Astrocyte of the cerebellum (primary cell): Measurements from ENCODE around the gene SOCS1.

Experiments used
- DNase-seq: peaks from one replicate; pipeline ENCODE4 v3.0.0-alpha.2; 2011; ENCODE audit warnings: low read depth
- H3K4me3 ChIP-seq: 2 replicates; pipeline ENCODE4 v1.5.1; 2011; ENCODE audit warnings: mild to moderate bottlenecking, low read depth, low read length, moderate library complexity
- CTCF ChIP-seq: IDR thresholded peaks from 2 replicates; pipeline ENCODE4 v1.5.1; 2012; ENCODE audit warnings: low read length, low read depth, moderate library complexity, mild to moderate bottlenecking; ENCODE audit errors: missing control alignments
- in situ Hi-C: cut with HindIII; loops from 2 replicates; pipeline ENCODE4 v1.10.0; 2017; ENCODE audit warnings: low sequenced_read_pairs

The SOCS1 gene

GRCh38 chr16:11276143-11276895 is 20.3 kb upstream of the SOCS1 start, which contains the start of gene PRM2:
Gene PRM2 (minus strand): TSS chr16:11276480. CDS start chr16:11276370, 110 bp downstream.
- in situ Hi-C loops = loop anchor here (5.0 kb wide), 1 partner anchor 76 kb away; no protein-coding TSS in a partner anchor
- no peak within 1 kb of the TSS for H3K4me3 ChIP-seq
- TF ChIP-seq CTCF = no peak
- no peak for DNase-seq

GRCh38 chr16:11274964-11275363 is 19.0 kb upstream of the SOCS1 start:
- no peak for TF ChIP-seq CTCF
- in situ Hi-C loops = loop anchor here (5.0 kb wide), 1 partner anchor 77 kb away; no protein-coding TSS in a partner anchor
- no peak for DNase-seq
- no peak overlapping the region for H3K4me3 ChIP-seq

GRCh38 chr16:11273721-11274324 is 17.8 kb upstream of the SOCS1 start:
- no peak for TF ChIP-seq CTCF
- in situ Hi-C loops = no loop called here
- no peak overlapping the region for H3K4me3 ChIP-seq
- no peak for DNase-seq

GRCh38 chr16:11272921-11273720 is 17.1 kb upstream of the SOCS1 start, which contains the start of gene PRM3:
Gene PRM3 (minus strand): TSS chr16:11273629. CDS start chr16:11273595, 34 bp downstream.
- DNase-seq = no peak
- no peak within 1 kb of the TSS for H3K4me3 ChIP-seq
- TF ChIP-seq CTCF = no peak
- in situ Hi-C loops = no loop called here

- DNase-seq = no peak
- no peak overlapping the region for H3K4me3 ChIP-seq
- no peak for TF ChIP-seq CTCF
- in situ Hi-C loops = no loop called here
Observed at GRCh38 chr16:11272484-11272883, 16.5 kb upstream of the SOCS1 start.

- in situ Hi-C loops = no loop called here
Observed at GRCh38 chr16:11271610-11272009, 15.6 kb upstream of the SOCS1 start.

More at GRCh38 chr16:11271610-11272009, 15.6 kb upstream of the SOCS1 start:
- no peak for TF ChIP-seq CTCF
- DNase-seq = no peak
- no peak overlapping the region for H3K4me3 ChIP-seq
